HepG2 (cell line): ENCODE results near the gene SLC25A5. TPM values are rescaled to one million over a fixed set of nuclear protein-coding genes. Genes with fewer than 3 reads are reported as not detected.

Experiments used
- ATAC-seq: fragments of 200-7000 bp; cut with Tn5 transposase; 3 replicates; pipeline ENCODE4 v1.9.1; 2020; ENCODE audit warnings: mild to moderate bottlenecking, moderate library complexity
- BruUV-seq: library from RNA; stranded (reverse); fragments of 400-500 nt; replicated peaks from 2 replicates; lab custom pipeline; 2021; lab: Mats Ljungman, UMichigan
- CTCF ChIA-PET: fragments of 300-600 bp; formaldehyde crosslinking; extraction: SDS; loops from one replicate; lab custom pipeline; 2021; ENCODE audit warnings: low total read pairs, inconsistent platforms, low intra/inter-chr PET ratio; lab: Yijun Ruan, JAX
- POLR2A ChIA-PET: fragments of 350-600 bp; sonication (Branson Sonifier 250); formaldehyde crosslinking; loops from one replicate; lab custom pipeline; 2020; ENCODE audit warnings: antibody characterized with exemption, inconsistent platforms; lab: Yijun Ruan, JAX
- DNase-seq: peaks from one replicate; pipeline ENCODE4 v3.0.0-alpha.2; 2015; ENCODE audit warnings: low spot score
- FAIRE-seq: peaks from 3 replicates; lab custom pipeline; 2011; peaks lifted over from hg19 to GRCh38; lab: Jason Lieb, UNC
- H2AFZ ChIP-seq: one replicate; pipeline ENCODE4 v1.6.1; 2011; ENCODE audit warnings: low read length, inconsistent platforms
- H3K27ac ChIP-seq: fragments of 300-600 bp; 3 replicates; pipeline ENCODE4 v1.8.0; 2011; ENCODE audit warnings: mixed run types, mild to moderate bottlenecking, mixed read lengths, low read length, inconsistent platforms; ENCODE audit not compliant: insufficient read depth; ENCODE audit errors: extremely low read length
- H3K27me3 ChIP-seq, 2 experiments: fragments of 200-600 bp in 1 of 2; 2 replicates in 1 of 2; 3 replicates in 1 of 2; pipeline versions ENCODE4 v1.6.0 to v1.8.0; 2011; ENCODE audit warnings: low read length in 2 of 2, mild to moderate bottlenecking in 2 of 2, moderate library complexity in 2 of 2, inconsistent platforms in 1 of 2; ENCODE audit not compliant: insufficient read depth in 2 of 2, control insufficient read depth in 1 of 2
- H3K36me3 ChIP-seq, 2 experiments: fragments of 200-600 bp in 1 of 2; replicated peaks in 1 of 2; 2 replicates in 1 of 2; 3 replicates in 1 of 2; pipeline versions ENCODE4 v1.5.1 to v1.8.0; 2011; ENCODE audit warnings: low read length in 2 of 2, inconsistent platforms in 1 of 2; ENCODE audit not compliant: insufficient read depth in 2 of 2, control insufficient read depth in 1 of 2
- H3K4me1 ChIP-seq: 2 replicates; pipeline ENCODE4 v1.5.1; 2012; ENCODE audit warnings: low read length, inconsistent platforms; ENCODE audit not compliant: insufficient read depth
- H3K4me2 ChIP-seq: 2 replicates; pipeline ENCODE4 v1.6.0; 2011; ENCODE audit warnings: low read depth, low read length, inconsistent platforms
- H3K4me3 ChIP-seq, 3 experiments: fragments of 200-600 bp in 1 of 3; sonication (generic), shearing (Covaris generic) in 1 of 3; replicated peaks in 1 of 3; 2 replicates each; pipeline ENCODE4 v1.5.1; 2011 to 2016; ENCODE audit warnings: low read length in 3 of 3, inconsistent platforms in 2 of 3, low read depth in 2 of 3, mild to moderate bottlenecking in 2 of 3, control low read depth in 1 of 3, mixed read lengths in 1 of 3; ENCODE audit not compliant: insufficient read depth in 1 of 3
- H3K79me2 ChIP-seq: one replicate; pipeline ENCODE4 v1.6.1; 2011; ENCODE audit warnings: low read length, inconsistent platforms; ENCODE audit not compliant: insufficient read depth
- H3K9ac ChIP-seq: 2 replicates; pipeline ENCODE4 v1.6.0; 2011; ENCODE audit warnings: mild to moderate bottlenecking, low read depth, low read length, inconsistent platforms; ENCODE audit not compliant: insufficient read depth
- H3K9me3 ChIP-seq: 2 replicates; pipeline ENCODE4 v1.5.1; 2012; ENCODE audit warnings: mild to moderate bottlenecking, low read length
- H4K20me1 ChIP-seq: 2 replicates; pipeline ENCODE4 v1.6.0; 2011; ENCODE audit warnings: inconsistent platforms, mild to moderate bottlenecking, low read length, moderate library complexity; ENCODE audit not compliant: insufficient read depth
- BRD4 ChIP-seq: sonication (generic); formaldehyde crosslinking; IDR thresholded peaks from 2 replicates; pipeline ENCODE4 v1.4.0; 2020; ENCODE audit warnings: missing genetic modification reagents
- CBX2 ChIP-seq, 2 experiments: fragments of 200-600 bp in 1 of 2; sonication (generic); formaldehyde crosslinking in 1 of 2; IDR thresholded peaks; 2 replicates each; pipeline versions ENCODE4 v1.7.0 to v1.8.1; 2018 to 2022; ENCODE audit warnings: low read depth in 2 of 2, low read length in 1 of 2, mild to moderate bottlenecking in 1 of 2, missing genetic modification reagents in 1 of 2
- CREM ChIP-seq, 2 experiments: sonication (generic) in 1 of 2; formaldehyde crosslinking in 1 of 2; IDR thresholded peaks; 2 replicates each; pipeline versions ENCODE4 v1.4.0 to v1.6.1; 2016 to 2020; ENCODE audit warnings: antibody characterized with exemption in 1 of 2, mild to moderate bottlenecking in 1 of 2, missing genetic modification reagents in 1 of 2
- DMAP1 ChIP-seq: IDR thresholded peaks from 2 replicates; pipeline ENCODE4 v1.6.1; 2016
- FOXP1 ChIP-seq, 2 experiments: fragments of 450-650 bp in 1 of 2; IDR thresholded peaks; 2 replicates each; pipeline ENCODE4 v1.6.1; 2017 to 2018; ENCODE audit warnings: antibody characterized with exemption in 1 of 2
- HMG20B ChIP-seq: conservative IDR thresholded peaks from 2 replicates; pipeline ENCODE4 v1.6.1; 2016; ENCODE audit warnings: missing genetic modification reagents, missing compliant biosample characterization
- HOXA7 ChIP-seq: sonication (generic); formaldehyde crosslinking; IDR thresholded peaks from 2 replicates; pipeline ENCODE4 v1.8.1; 2022; ENCODE audit warnings: mild to moderate bottlenecking, missing genetic modification reagents, moderate library complexity
- KAT8 ChIP-seq: IDR thresholded peaks from 2 replicates; pipeline ENCODE4 v1.6.1; 2016; ENCODE audit warnings: missing genetic modification reagents, missing compliant biosample characterization
- MAX ChIP-seq: IDR thresholded peaks from 2 replicates; pipeline ENCODE4 v1.6.1; 2012; ENCODE audit warnings: inconsistent platforms
- MED1 ChIP-seq: sonication (generic); formaldehyde crosslinking; IDR thresholded peaks from 2 replicates; pipeline ENCODE4 v1.4.0; 2020; ENCODE audit warnings: missing genetic modification reagents
- NCOR1 ChIP-seq: fragments of 200-600 bp; sonication (generic); IDR thresholded peaks from 2 replicates; pipeline ENCODE4 v1.7.0; 2017; ENCODE audit warnings: antibody characterized with exemption, low read length, borderline replicate concordance
- POLR2AphosphoS5 ChIP-seq: IDR thresholded peaks from 2 replicates; pipeline ENCODE4 v1.6.1; 2012; ENCODE audit warnings: low read depth, low read length
- RFXAP ChIP-seq: sonication (generic); formaldehyde crosslinking; IDR thresholded peaks from 2 replicates; pipeline ENCODE4 v1.4.0; 2020; ENCODE audit warnings: missing genetic modification reagents, borderline replicate concordance
- SOX6 ChIP-seq, 2 experiments: fragments of 450-650 bp in 1 of 2; sonication (generic) in 1 of 2; formaldehyde crosslinking in 1 of 2; IDR thresholded peaks; 2 replicates each; pipeline versions ENCODE4 v1.4.0 to v1.6.1; 2017 to 2020; ENCODE audit warnings: antibody characterized with exemption in 1 of 2, mild to moderate bottlenecking in 1 of 2, missing genetic modification reagents in 1 of 2
- YY1 ChIP-seq: IDR thresholded peaks from 2 replicates; pipeline ENCODE4 v1.6.1; 2011; ENCODE audit warnings: low read length, low read depth, moderate library complexity, mild to moderate bottlenecking; ENCODE audit not compliant: insufficient read depth, insufficient replicate concordance
- ZBTB26 ChIP-seq: IDR thresholded peaks from 2 replicates; pipeline ENCODE4 v1.6.1; 2016; ENCODE audit warnings: missing compliant biosample characterization, missing genetic modification reagents, borderline replicate concordance
- ZNF362 ChIP-seq: sonication (generic); formaldehyde crosslinking; IDR thresholded peaks from 2 replicates; pipeline ENCODE4 v1.4.0; 2020; ENCODE audit warnings: missing genetic modification reagents, mild to moderate bottlenecking, borderline replicate concordance
- ZNF644 ChIP-seq: IDR thresholded peaks from 2 replicates; pipeline ENCODE4 v1.6.1; 2016; ENCODE audit warnings: low read depth
- ZSCAN20 ChIP-seq: sonication (generic); formaldehyde crosslinking; IDR thresholded peaks from 2 replicates; pipeline ENCODE4 v1.4.0; 2020; ENCODE audit warnings: missing genetic modification reagents, mild to moderate bottlenecking, borderline replicate concordance
- WGBS: methylation state at CpG from one replicate; pipeline ENCODE4 v1.1.6; 2017; ENCODE audit warnings: low lambda C conversion rate; 5-methylcytosine and 5-hydroxymethylcytosine counted together
- in situ Hi-C: cut with HindIII; loops from 2 replicates; pipeline ENCODE4 v1.10.0; 2017; ENCODE audit warnings: low pct_unique_long_range_greater_than_20kb; ENCODE audit not compliant: extremely low pct_ligation_motif_present
- intact Hi-C: fragments of 100-400 bp; cut with micrococcal nuclease; formaldehyde crosslinking; loops from one replicate; pipeline ENCODE4 v1.10.0; 2022; ENCODE audit not compliant: unreplicated experiment
- polyA plus RNA-seq, 8 experiments: library from polyadenylated mRNA; depleted of rRNA in 3 of 8; stranded (reverse) in 7 of 8; unstranded in 1 of 8; fragments of >200 nt; fragmentation: Illumina TruSeq in 4 of 8; extraction: Trizol in 4 of 8; gene quantifications; 2 replicates each; pipeline versions ENCODE4 v1.2.1 to v1.2.3, GENCODE V29; 2011 to 2016; ENCODE audit warnings: low read depth in 4 of 8, missing spikeins in 1 of 8, mixed read lengths in 1 of 8; ENCODE audit not compliant: insufficient read depth in 1 of 8
- total RNA-seq, 5 experiments: library from RNA; depleted of rRNA; stranded (reverse); fragments of >200 nt; fragmentation: Illumina TruSeq; extraction: Trizol; gene quantifications; 2 replicates each; pipeline ENCODE4 v1.2.3, GENCODE V29; 2016; ENCODE audit warnings: low read depth in 1 of 5
- TF ChIP-seq, protein P1 (sequence below): sonication (generic); formaldehyde crosslinking; IDR thresholded peaks from 2 replicates; pipeline ENCODE4 v1.4.0; 2020; ENCODE audit warnings: missing genetic modification reagents

The SLC25A5 gene
- total and polyA plus RNA-seq, 2 of the 13 experiments (the other 11 are each of a cell fraction or from before 2014, with no cell fraction given) = 300 to 402 TPM

- 3% methylated on average over 4 of the region's 4 CpGs for WGBS
- ATAC-seq = peak; percentile 77
- Histone ChIP-seq H2AFZ (no peak overlapping the region), H3K9me3 (no peaks in the 10 kb centered on the region), H3K4me3 (no peak overlapping the region), H3K79me2 (no peaks in the 10 kb centered on the region), H4K20me1 (no peaks in the 10 kb centered on the region), H3K9ac (no peak overlapping the region), H3K4me2 (no peak overlapping the region; the same call in 1 of the 2 replicates), H3K27ac (peak overlapping the region; percentile 67), H3K27me3 (no peaks in the 10 kb centered on the region), H3K36me3 (no peaks in the 10 kb centered on the region), H3K4me1 (peaks cover 64% of the 10 kb centered on the region)
- intact Hi-C loops = no loop called here
- peak; percentile 90 for DNase-seq
- in situ Hi-C loops = loop anchor here (25.0 kb wide), 1 partner anchor 231 kb away; no protein-coding TSS in a partner anchor
- POLR2A ChIA-PET = interaction anchor here (0.6 to 3.2 kb wide), 9 partner anchors 10 to 286 kb away, joined by 3 to 27 read pairs (median 4); partner anchors contain the start of genes RPL39, SLC25A5 and UBE2A
- FAIRE-seq = peak; percentile 97
- CTCF ChIA-PET = no interaction called here
- no TSS peak for BruUV-seq
- no peak for TF ChIP-seq ZSCAN20
- TF ChIP-seq FOXP1 (IDR thresholded peaks at IDR 0.05) = peak; percentile 42; the same call in 1 of the 2 replicates
- TF ChIP-seq FOXP1 (CRISPR knock-in tag; IDR thresholded peaks at IDR 0.05) = peak; percentile 76
- TF ChIP-seq ZBTB26 (CRISPR knock-in tag) = no peak
- 0 out of 2 replicates have a peak, but pooled peaks have one; percentile 34 for TF ChIP-seq ZNF362 (CRISPR knock-in tag)
- TF ChIP-seq KAT8 (CRISPR knock-in tag) = peak; percentile 31; the same call in 1 of the 2 replicates
- TF ChIP-seq, protein P1, sequence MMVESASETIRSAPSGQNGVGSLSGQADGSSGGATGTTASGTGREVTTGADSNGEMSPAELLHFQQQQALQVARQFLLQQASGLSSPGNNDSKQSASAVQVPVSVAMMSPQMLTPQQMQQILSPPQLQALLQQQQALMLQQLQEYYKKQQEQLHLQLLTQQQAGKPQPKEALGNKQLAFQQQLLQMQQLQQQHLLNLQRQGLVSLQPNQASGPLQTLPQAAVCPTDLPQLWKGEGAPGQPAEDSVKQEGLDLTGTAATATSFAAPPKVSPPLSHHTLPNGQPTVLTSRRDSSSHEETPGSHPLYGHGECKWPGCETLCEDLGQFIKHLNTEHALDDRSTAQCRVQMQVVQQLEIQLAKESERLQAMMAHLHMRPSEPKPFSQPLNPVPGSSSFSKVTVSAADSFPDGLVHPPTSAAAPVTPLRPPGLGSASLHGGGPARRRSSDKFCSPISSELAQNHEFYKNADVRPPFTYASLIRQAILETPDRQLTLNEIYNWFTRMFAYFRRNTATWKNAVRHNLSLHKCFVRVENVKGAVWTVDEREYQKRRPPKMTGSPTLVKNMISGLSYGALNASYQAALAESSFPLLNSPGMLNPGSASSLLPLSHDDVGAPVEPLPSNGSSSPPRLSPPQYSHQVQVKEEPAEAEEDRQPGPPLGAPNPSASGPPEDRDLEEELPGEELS (CRISPR knock-in tag) = peak; percentile 82
- TF ChIP-seq HOXA7 (CRISPR knock-in tag) = no peak
- no peak for TF ChIP-seq HMG20B (CRISPR knock-in tag)
- TF ChIP-seq CBX2 (IDR thresholded peaks at IDR 0.05; ENCODE audit: low read depth, low read length) = no peak
- no peak for TF ChIP-seq CBX2 (CRISPR knock-in tag; IDR thresholded peaks at IDR 0.05; ENCODE audit: low read depth)
- TF ChIP-seq DMAP1 (CRISPR knock-in tag) = 0 out of 2 replicates have a peak, but pooled peaks have one; percentile 47
- TF ChIP-seq ZNF644 (CRISPR knock-in tag) = 0 out of 2 replicates have a peak, but pooled peaks have one; percentile 42
- TF ChIP-seq BRD4 (CRISPR knock-in tag) = 0 out of 2 replicates have a peak, but pooled peaks have one; percentile 34
- peak; percentile 32 for TF ChIP-seq YY1
- TF ChIP-seq CREM (IDR thresholded peaks at IDR 0.05) = peak; percentile 31; the same call in 1 of the 2 replicates
- no peak for TF ChIP-seq CREM (CRISPR knock-in tag; IDR thresholded peaks at IDR 0.05)
- TF ChIP-seq RFXAP = 0 out of 2 replicates have a peak, but pooled peaks have one; percentile 25
- no peak for TF ChIP-seq SOX6 (IDR thresholded peaks at IDR 0.05)
- TF ChIP-seq SOX6 (CRISPR knock-in tag; IDR thresholded peaks at IDR 0.05) = 0 out of 2 replicates have a peak, but pooled peaks have one; percentile 18
- 0 out of 2 replicates have a peak, but pooled peaks have one; percentile 32 for TF ChIP-seq POLR2AphosphoS5
- peak; percentile 63; the same call in 1 of the 2 replicates for TF ChIP-seq NCOR1
- TF ChIP-seq MAX = peak; percentile 55; the same call in 1 of the 2 replicates
- peak; percentile 63 for TF ChIP-seq MED1
These were observed 37.7 kb downstream of the SLC25A5 start for GRCh38 chrX:119505945-119506344.
